GM23248 (cell line): ENCODE results near the gene ASB10. TPM values are rescaled to one million over a fixed set of nuclear protein-coding genes. Genes with fewer than 3 reads are reported as not detected.

Source experiments
- DNase-seq: peaks from one replicate; pipeline ENCODE4 v3.0.0-alpha.2; 2015
- H2AFZ ChIP-seq: fragments of 200-600 bp; sonication (generic); 2 replicates; pipeline ENCODE4 v1.6.1; 2016; ENCODE audit warnings: antibody characterized with exemption
- H3F3A ChIP-seq: fragments of 200-600 bp; sonication (generic); 2 replicates; pipeline ENCODE4 v1.6.1; 2016; ENCODE audit warnings: mild to moderate bottlenecking, antibody characterized with exemption, mixed run types; ENCODE audit not compliant: insufficient read depth
- H3K27ac ChIP-seq: fragments of 200-600 bp; sonication (generic); 2 replicates; pipeline ENCODE4 v1.5.1; 2016; ENCODE audit warnings: mild to moderate bottlenecking
- H3K27me3 ChIP-seq: fragments of 200-600 bp; sonication (generic); replicated peaks from 2 replicates; pipeline ENCODE4 v1.6.1; 2016; ENCODE audit warnings: mild to moderate bottlenecking; ENCODE audit not compliant: insufficient read depth
- H3K36me3 ChIP-seq: fragments of 200-600 bp; sonication (generic); 2 replicates; pipeline ENCODE4 v1.6.1; 2016; ENCODE audit warnings: low read depth, mild to moderate bottlenecking
- H3K4me1 ChIP-seq: fragments of 200-600 bp; sonication (generic); 2 replicates; pipeline ENCODE4 v1.6.1; 2016; ENCODE audit warnings: mild to moderate bottlenecking; ENCODE audit not compliant: insufficient read depth
- H3K4me2 ChIP-seq: fragments of 200-600 bp; sonication (generic); one replicate; pipeline ENCODE4 v1.6.1; 2016; ENCODE audit warnings: mild to moderate bottlenecking; ENCODE audit not compliant: unreplicated experiment
- H3K4me3 ChIP-seq: fragments of 200-600 bp; sonication (generic); 2 replicates; pipeline ENCODE4 v1.5.1; 2016; ENCODE audit warnings: mild to moderate bottlenecking
- H3K79me2 ChIP-seq: fragments of 200-600 bp; sonication (generic); 2 replicates; pipeline ENCODE4 v1.6.1; 2016; ENCODE audit warnings: mild to moderate bottlenecking; ENCODE audit not compliant: insufficient read depth
- H3K9ac ChIP-seq: fragments of 200-600 bp; sonication (generic); 2 replicates; pipeline ENCODE4 v1.6.1; 2016; ENCODE audit warnings: mild to moderate bottlenecking
- H3K9me2 ChIP-seq: fragments of 200-600 bp; sonication (generic); 2 replicates; pipeline ENCODE4 v1.6.1; 2016; ENCODE audit warnings: mixed run types, mild to moderate bottlenecking, moderate library complexity; ENCODE audit not compliant: insufficient read depth
- H3K9me3 ChIP-seq: fragments of 200-600 bp; sonication (generic); one replicate; pipeline ENCODE4 v1.6.1; 2017; ENCODE audit warnings: low read depth
- H4K20me1 ChIP-seq: fragments of 200-600 bp; sonication (generic); 2 replicates; pipeline ENCODE4 v1.6.0; 2016; ENCODE audit not compliant: insufficient read depth
- EZH2 ChIP-seq: fragments of 200-600 bp; sonication (generic); IDR thresholded peaks from 2 replicates; pipeline ENCODE4 v1.6.1; 2018; ENCODE audit warnings: antibody characterized with exemption, mild to moderate bottlenecking; ENCODE audit not compliant: insufficient read depth, poor library complexity, severe bottlenecking
- EZH2phosphoT487 ChIP-seq: fragments of 200-600 bp; sonication (generic); IDR thresholded peaks from 2 replicates; pipeline ENCODE4 v1.6.1; 2018; ENCODE audit warnings: antibody characterized with exemption, moderate library complexity, mild to moderate bottlenecking, low read depth; ENCODE audit not compliant: insufficient read depth
- WGBS, 2 experiments: methylation state at CpG; one replicate each; pipeline ENCODE4 v1.1.6; 2015 to 2017; ENCODE audit warnings: low lambda C conversion rate in 2 of 2, low coverage in 1 of 2; ENCODE audit errors: missing lambda C conversion rate in 2 of 2; 5-methylcytosine and 5-hydroxymethylcytosine counted together
- in situ Hi-C: fragments of 300-500 bp; cut with MboI; formaldehyde crosslinking; loops from 2 replicates; pipeline ENCODE4 v1.15.0; 2020
- polyA plus RNA-seq: library from polyadenylated mRNA; unstranded; fragments of >200 nt; fragmentation: Nextera tagmentation; extraction: Ambion mirVana; gene quantifications from 2 replicates; pipeline ENCODE4 v1.2.1, GENCODE V29; 2016
- total RNA-seq: library from RNA; depleted of rRNA; stranded (reverse); fragments of >200 nt; shearing (Covaris generic); gene quantifications from 2 replicates; pipeline ENCODE4 v1.2.3, GENCODE V29; 2014

ASB10 gene
- total and polyA plus RNA-seq, 2 experiments from 2014 or later: not detected

DNA sequence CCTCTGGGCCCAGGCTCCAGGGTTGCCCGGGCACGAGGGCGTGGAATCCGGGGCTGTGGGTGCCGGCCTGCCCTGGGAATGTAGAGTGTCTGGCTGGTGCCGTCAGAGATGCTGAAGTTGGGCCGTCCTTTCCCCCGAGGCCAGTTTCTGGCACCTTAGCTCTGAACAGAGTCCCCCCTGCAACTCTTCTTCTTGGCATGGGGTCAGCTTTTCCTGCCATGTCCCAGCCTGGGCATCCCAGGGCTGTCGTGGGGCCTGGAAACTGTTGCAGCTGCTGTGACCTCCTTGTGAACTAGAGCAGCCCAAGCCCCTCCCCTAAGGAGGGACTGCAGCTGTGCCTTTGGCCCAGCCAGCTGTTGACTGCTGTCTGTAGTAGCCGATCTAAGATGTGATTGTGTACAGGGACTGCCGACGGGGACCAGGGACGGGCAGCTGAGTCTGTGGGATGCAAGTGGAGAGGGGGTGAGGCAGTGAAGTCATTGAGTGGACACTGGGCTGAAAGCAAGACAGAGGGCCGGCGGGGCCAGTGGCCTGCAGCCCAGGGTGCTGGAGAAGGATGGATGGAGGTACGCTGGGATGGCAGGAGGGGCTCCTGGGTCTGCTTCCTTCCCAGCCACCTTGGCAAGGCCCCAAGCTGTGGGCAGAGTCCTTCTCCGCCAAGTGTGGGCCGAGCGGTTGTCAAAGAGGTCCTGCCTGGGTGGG is 55.3 kb downstream of the ASB10 start:
- no peak overlapping the region for H3K9ac ChIP-seq
- no peaks in the 10 kb centered on the region for H3K27me3 ChIP-seq
- H3K9me3 ChIP-seq: no peaks in the 10 kb centered on the region
- TF ChIP-seq EZH2 (no peak), EZH2phosphoT487 (no peak)
- H3K79me2 ChIP-seq: 0 out of 2 replicates have a peak, but pooled peaks cover under 1% of the 10 kb centered on the region
- no peak overlapping the region for H3K4me2 ChIP-seq
- no peaks in the 10 kb centered on the region for H3K4me1 ChIP-seq
- H3F3A ChIP-seq: no peaks in the 10 kb centered on the region
- no peaks in the 10 kb centered on the region for H4K20me1 ChIP-seq
- in situ Hi-C loops: no loop called here
- H3K4me3 ChIP-seq: no peak overlapping the region
- no peak overlapping the region for H3K27ac ChIP-seq
- H2AFZ ChIP-seq: no peak overlapping the region
- H3K36me3 ChIP-seq: peaks cover 9% of the 10 kb centered on the region; the same call in 1 of the 2 replicates
- WGBS, 2 experiments: 90% methylated on average over 19 of the region's 19 CpGs
- no peaks in the 10 kb centered on the region for H3K9me2 ChIP-seq
- no peak for DNase-seq

DNA sequence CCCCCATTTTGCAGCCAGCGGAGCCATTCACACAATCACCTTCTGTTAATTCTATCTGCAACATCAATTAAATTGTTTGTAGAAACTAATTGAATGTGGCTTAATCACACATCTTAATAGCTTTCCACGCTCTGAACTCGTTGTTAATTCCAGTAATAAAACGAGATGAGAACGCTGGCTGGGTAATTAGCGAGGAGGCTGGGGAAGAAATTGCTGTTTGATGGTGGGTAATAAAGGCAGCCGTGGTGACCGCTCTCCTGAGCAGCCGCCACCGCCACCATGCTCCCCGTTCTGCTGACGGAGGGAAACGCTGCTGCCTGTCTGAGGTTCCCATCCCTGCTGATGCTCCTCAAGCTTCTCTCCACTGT is 55.8 kb downstream of the ASB10 start:
- TF ChIP-seq EZH2 (no peak), EZH2phosphoT487 (no peak)
- 92 to 96% methylated on average over 12 to 13 of the region's 13 CpGs for WGBS, 2 experiments
- Histone ChIP-seq H3K9me3 (no peaks in the 10 kb centered on the region), H3K4me1 (no peaks in the 10 kb centered on the region), H3K36me3 (peaks cover 9% of the 10 kb centered on the region; the same call in 1 of the 2 replicates), H3K4me2 (no peak overlapping the region), H2AFZ (no peak overlapping the region), H3F3A (no peaks in the 10 kb centered on the region), H3K4me3 (no peak overlapping the region), H3K27me3 (no peaks in the 10 kb centered on the region), H4K20me1 (no peaks in the 10 kb centered on the region), H3K9me2 (no peaks in the 10 kb centered on the region), H3K79me2 (0 out of 2 replicates have a peak, but pooled peaks cover 6% of the 10 kb centered on the region), H3K27ac (no peak overlapping the region), H3K9ac (no peak overlapping the region)
- in situ Hi-C loops: no loop called here
- no peak for DNase-seq

DNA sequence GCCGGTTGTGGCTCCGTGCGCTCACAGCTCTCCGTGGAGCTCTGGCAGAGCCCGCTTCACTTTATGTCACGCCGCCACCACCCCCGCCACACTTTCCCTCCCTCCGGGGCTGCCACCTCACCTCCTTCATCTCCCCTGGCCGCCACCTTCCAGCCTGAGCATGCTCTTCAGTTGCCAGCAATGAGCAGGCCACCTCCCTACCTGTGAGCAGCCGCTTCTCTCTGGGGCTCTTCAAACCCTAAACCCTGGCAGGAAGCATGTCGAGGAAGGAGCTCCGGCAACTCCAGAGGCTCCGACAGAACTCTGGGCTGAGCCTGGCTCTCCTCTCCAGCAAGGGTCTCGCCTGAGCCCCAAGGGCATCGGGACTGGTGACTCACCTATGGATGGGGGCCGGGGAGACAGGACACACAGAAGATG is 56.3 kb downstream of the ASB10 start:
- Histone ChIP-seq H2AFZ (no peak overlapping the region), H3K4me1 (no peaks in the 10 kb centered on the region), H3K79me2 (0 out of 2 replicates have a peak, but pooled peaks cover 7% of the 10 kb centered on the region), H3K4me2 (no peak overlapping the region), H3K27me3 (no peaks in the 10 kb centered on the region), H3K4me3 (no peak overlapping the region), H3K9ac (no peak overlapping the region), H3K36me3 (0 out of 2 replicates have a peak, but pooled peaks cover 9% of the 10 kb centered on the region), H3K27ac (no peak overlapping the region), H3K9me2 (no peaks in the 10 kb centered on the region), H4K20me1 (no peaks in the 10 kb centered on the region), H3K9me3 (no peaks in the 10 kb centered on the region), H3F3A (no peaks in the 10 kb centered on the region)
- TF ChIP-seq EZH2 (no peak), EZH2phosphoT487 (no peak)
- no peak for DNase-seq
- in situ Hi-C loops: no loop called here
- 94 to 98% methylated on average over 10 to 17 of the region's 17 CpGs for WGBS, 2 experiments

DNA sequence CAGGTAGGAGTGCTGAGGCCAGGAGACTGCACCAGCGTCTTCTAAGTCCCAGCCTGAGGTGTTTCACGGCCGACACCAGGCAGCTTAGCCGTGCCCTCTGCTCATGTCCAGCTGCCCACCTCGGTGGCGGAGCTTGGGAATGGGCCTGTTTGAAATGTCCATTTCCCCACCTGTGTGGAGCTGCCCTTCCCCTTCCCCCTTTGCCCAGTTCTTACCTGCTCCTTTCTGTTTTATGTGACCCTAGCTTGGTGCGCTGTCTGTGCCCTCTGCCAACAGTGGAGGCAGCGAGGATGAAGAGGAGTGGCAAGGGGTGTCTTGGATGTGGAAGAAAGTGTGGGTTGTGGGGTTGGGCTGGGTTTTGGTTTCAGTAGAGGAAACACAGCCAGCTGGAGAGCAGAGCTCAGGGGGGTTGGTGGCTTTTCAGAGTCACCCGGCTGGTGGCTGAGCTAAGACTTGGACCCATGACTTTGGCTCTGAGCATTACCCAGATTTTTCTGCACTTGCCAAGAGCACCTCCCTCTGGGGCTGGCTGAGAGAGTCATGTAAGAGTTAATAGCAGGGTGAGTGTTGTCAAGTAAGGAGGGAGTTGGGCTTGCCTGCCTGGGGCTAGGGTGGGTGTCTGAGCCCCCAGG is 57.0 kb downstream of the ASB10 start:
- TF ChIP-seq EZH2phosphoT487: no peak
- no peak for TF ChIP-seq EZH2
- Histone ChIP-seq H3K4me2 (no peak overlapping the region), H3K9me2 (no peaks in the 10 kb centered on the region), H2AFZ (no peak overlapping the region), H3K4me1 (no peaks in the 10 kb centered on the region), H3K79me2 (0 out of 2 replicates have a peak, but pooled peaks cover 7% of the 10 kb centered on the region), H3K27me3 (no peaks in the 10 kb centered on the region), H3F3A (no peaks in the 10 kb centered on the region), H3K27ac (no peak overlapping the region), H3K36me3 (0 out of 2 replicates have a peak, but pooled peaks cover 9% of the 10 kb centered on the region), H3K9ac (no peak overlapping the region), H4K20me1 (no peaks in the 10 kb centered on the region), H3K4me3 (no peak overlapping the region), H3K9me3 (no peaks in the 10 kb centered on the region)
- 83 to 84% methylated on average over 9 of the region's 9 CpGs for WGBS, 2 experiments
- DNase-seq: no peak
- in situ Hi-C loops: no loop called here
